Prostate gland (tissue), 2 donors: ENCODE results near the gene SLC24A4. TPM values are rescaled to one million over a fixed set of nuclear protein-coding genes. Genes with fewer than 3 reads are reported as not detected.
"Not testable (repeated sequence)": the region's sequence is repeated elsewhere in the genome, so short reads cannot be mapped to it uniquely, and the experiment has no call there.

ENCODE experiments used
- DNase-seq: peaks from one replicate; pipeline ENCODE4 v3.0.0-alpha.2; 2019; ENCODE audit warnings: low spot score
- H3K27ac ChIP-seq, 2 donors: fragments of 200-600 bp; sonication (generic); 2 replicates each; pipeline ENCODE4 v1.5.1; 2017 to 2019
- H3K27me3 ChIP-seq: fragments of 200-600 bp; sonication (generic); replicated peaks from 2 replicates; pipeline ENCODE4 v1.5.1; 2019; ENCODE audit not compliant: insufficient read depth
- H3K36me3 ChIP-seq, 2 donors: fragments of 200-600 bp; sonication (generic); 1 replicate in 1 of 2; 2 replicates in 1 of 2; pipeline versions ENCODE4 v1.5.1 to v1.8.1; 2017 to 2019
- H3K4me1 ChIP-seq: fragments of 200-600 bp; sonication (generic); replicated peaks from 2 replicates; pipeline ENCODE4 v1.5.1; 2019
- H3K4me3 ChIP-seq, 2 donors: fragments of 200-600 bp; sonication (generic); 2 replicates each; pipeline ENCODE4 v1.5.1; 2017 to 2019
- H3K9me3 ChIP-seq: fragments of 200-600 bp; sonication (generic); 2 replicates; pipeline ENCODE4 v1.5.1; 2017
- POLR2A ChIP-seq: fragments of 450-650 bp; IDR thresholded peaks from one replicate; pipeline ENCODE4 v1.6.1; 2016; ENCODE audit warnings: antibody characterized with exemption, mild to moderate bottlenecking
- POLR2AphosphoS5 ChIP-seq: sonication (generic); formaldehyde crosslinking; IDR thresholded peaks from one replicate; pipeline ENCODE4 v1.6.1; 2017; ENCODE audit warnings: antibody characterized with exemption
- WGBS: methylation state at CpG from one replicate; pipeline ENCODE4 v1.1.5; 2018; 5-methylcytosine and 5-hydroxymethylcytosine counted together
- intact Hi-C: fragments of 100-400 bp; cut with DNase I; formaldehyde crosslinking; loops from one replicate; pipeline ENCODE4 v1.14.2; 2022
- total RNA-seq, 2 donors: library from RNA; depleted of rRNA; stranded (reverse); fragments of >200 nt; gene quantifications; one replicate each; pipeline ENCODE4 v1.1.0, GENCODE V29; 2016
- TF ChIP-seq, protein P1 (sequence below), 4 experiments: fragments of 200-600 bp in 2 of 4; fragments of 450-650 bp in 2 of 4; sonication (generic) in 2 of 4; IDR thresholded peaks; 1 replicate in 3 of 4; 2 replicates in 1 of 4; pipeline ENCODE4 v1.5.1; 2016 to 2019; ENCODE audit warnings: antibody characterized with exemption in 4 of 4, mild to moderate bottlenecking in 2 of 4, moderate library complexity in 2 of 4

Gene SLC24A4
- total RNA-seq, 2 donors from 2014 or later, result 0.82 to 7.2 TPM

DNA sequence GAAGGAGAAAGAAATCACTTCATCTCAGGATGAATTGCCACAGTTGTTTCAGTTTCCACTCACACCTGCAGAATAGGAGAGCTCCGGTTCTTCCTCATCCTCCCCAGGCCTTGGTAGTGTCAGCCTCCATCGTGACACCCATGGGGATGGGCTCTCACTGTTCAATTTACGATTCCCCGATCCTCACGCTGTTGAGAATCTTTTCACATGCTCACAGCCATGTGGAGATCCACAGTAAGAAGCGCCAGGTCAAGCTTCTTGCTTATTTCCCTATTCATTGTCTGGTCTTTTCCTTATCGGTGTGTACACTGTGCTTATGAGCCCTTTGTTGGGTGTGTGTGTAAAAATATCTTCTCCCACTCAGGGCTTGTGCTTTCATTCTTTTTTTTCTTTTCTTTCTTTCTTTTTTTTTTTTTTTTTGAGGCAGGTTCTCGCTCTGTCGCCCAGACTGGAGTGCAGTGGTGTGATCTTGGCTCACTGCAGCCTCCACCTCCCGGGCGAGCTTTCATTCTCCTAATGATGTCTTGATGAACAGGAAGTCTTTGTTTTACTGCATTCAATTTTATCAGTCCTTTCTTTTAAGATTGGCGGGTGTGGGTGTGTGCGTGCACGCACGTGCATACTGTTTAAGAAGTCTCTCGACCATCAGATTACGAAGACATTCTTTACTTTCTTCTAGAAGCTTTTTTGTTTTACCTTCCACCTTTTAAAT lies 212.1 kb downstream of the SLC24A4 start:
- no peak overlapping the region for H3K27ac ChIP-seq
- no peaks in the 10 kb centered on the region for H3K27me3 ChIP-seq
- no peak overlapping the region for H3K4me3 ChIP-seq
- no peaks in the 10 kb centered on the region for H3K9me3 ChIP-seq
- intact Hi-C loops, result no loop called here
- TF ChIP-seq, protein P1, sequence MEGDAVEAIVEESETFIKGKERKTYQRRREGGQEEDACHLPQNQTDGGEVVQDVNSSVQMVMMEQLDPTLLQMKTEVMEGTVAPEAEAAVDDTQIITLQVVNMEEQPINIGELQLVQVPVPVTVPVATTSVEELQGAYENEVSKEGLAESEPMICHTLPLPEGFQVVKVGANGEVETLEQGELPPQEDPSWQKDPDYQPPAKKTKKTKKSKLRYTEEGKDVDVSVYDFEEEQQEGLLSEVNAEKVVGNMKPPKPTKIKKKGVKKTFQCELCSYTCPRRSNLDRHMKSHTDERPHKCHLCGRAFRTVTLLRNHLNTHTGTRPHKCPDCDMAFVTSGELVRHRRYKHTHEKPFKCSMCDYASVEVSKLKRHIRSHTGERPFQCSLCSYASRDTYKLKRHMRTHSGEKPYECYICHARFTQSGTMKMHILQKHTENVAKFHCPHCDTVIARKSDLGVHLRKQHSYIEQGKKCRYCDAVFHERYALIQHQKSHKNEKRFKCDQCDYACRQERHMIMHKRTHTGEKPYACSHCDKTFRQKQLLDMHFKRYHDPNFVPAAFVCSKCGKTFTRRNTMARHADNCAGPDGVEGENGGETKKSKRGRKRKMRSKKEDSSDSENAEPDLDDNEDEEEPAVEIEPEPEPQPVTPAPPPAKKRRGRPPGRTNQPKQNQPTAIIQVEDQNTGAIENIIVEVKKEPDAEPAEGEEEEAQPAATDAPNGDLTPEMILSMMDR (IDR thresholded peaks at IDR 0.05), result no peak
- TF ChIP-seq POLR2AphosphoS5, result no peak
- TF ChIP-seq POLR2A, result no peak
- WGBS, result 39% methylated on average over 17 of the region's 17 CpGs
- H3K36me3 ChIP-seq, result no peaks in the 10 kb centered on the region
- peaks cover 4% of the 10 kb centered on the region for H3K4me1 ChIP-seq
- no peak for DNase-seq

DNA sequence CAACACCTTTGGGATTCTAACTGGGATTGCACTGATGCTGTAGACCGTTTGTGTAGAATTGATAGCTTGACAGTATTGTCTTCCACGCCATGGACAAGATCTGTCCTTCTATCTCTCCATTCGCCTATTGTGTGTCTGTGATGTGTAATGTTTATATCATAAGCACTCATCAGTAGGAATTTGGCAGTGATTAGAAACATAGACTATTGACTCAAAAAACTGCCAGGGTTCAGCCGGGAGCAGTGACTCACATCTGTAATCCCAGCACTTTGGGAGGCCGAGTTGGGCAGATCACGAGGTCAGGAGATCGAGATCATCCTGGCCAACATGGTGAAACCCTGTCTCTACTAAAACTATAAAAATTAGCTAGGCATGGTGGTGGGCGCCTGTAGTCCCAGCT lies 213.3 kb downstream of the SLC24A4 start:
- H3K4me1 ChIP-seq, H3K27ac ChIP-seq, H3K9me3 ChIP-seq, H3K36me3 ChIP-seq, DNase-seq, intact Hi-C loops, H3K27me3 ChIP-seq, H3K4me3 ChIP-seq: not testable (repeated sequence)
- 68% methylated on average over 8 of the region's 8 CpGs for WGBS

DNA sequence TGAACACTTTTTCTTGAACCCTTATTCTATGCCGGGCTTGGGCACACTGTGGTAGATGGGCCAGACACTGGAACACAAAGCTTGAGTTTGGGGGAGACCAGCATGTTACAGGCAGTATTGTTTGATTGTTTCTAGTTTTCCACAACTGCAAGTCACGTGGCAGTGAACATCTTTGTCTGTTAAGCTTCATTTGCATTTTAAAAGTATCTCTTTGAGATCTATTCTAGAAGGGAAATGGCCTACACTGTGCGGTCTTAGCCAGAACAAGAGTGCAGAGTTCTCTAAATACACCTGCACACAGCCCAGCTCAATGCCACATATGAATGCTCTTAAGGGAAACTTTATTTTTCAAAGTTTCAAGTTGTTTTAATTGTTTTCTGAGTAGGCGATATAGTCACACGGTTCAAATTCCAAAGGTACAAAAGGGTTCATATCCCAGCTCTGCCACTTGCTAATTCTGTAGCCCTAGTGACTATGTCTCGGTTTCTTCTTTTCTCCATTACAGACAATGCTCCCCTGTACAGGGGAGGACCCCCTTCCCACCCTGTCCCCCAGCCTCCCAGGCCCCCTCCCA lies 215.5 kb downstream of the SLC24A4 start:
- Histone ChIP-seq H3K4me1 (peaks cover 5% of the 10 kb centered on the region), H3K4me3 (no peak overlapping the region), H3K36me3 (no peaks in the 10 kb centered on the region), H3K9me3 (no peaks in the 10 kb centered on the region), H3K27ac (no peak overlapping the region), H3K27me3 (no peaks in the 10 kb centered on the region)
- no peak for TF ChIP-seq POLR2AphosphoS5
- TF ChIP-seq, protein P1 (IDR thresholded peaks at IDR 0.05), result no peak
- TF ChIP-seq POLR2A, result no peak
- WGBS, result 92% methylated on average over 6 of the region's 6 CpGs
- DNase-seq, result no peak
- intact Hi-C loops, result no loop called here

DNA sequence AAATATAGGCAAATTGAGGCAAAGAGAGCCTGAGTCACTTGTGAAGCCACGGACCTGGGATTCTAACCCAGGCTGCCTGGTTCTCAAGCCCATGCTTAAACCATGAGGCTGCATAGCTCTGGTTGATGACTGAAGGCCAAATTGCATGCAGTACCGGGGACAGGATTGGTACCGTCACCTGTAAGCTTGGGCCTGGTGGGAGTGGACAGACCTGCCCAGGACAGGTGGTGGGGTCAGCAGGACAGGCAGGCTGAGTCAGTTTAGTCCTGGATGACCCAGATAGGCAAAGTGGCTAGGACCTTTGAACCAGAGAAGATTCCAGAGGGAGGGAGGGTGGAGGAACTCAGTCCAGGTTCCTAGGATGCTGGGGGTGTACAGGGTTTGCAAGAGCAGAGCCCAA lies 216.5 kb downstream of the SLC24A4 start:
- intact Hi-C loops, result no loop called here
- DNase-seq, result no peak
- Histone ChIP-seq H3K36me3 (no peaks in the 10 kb centered on the region), H3K4me1 (peaks cover 5% of the 10 kb centered on the region), H3K4me3 (no peak overlapping the region), H3K27me3 (no peaks in the 10 kb centered on the region), H3K9me3 (no peaks in the 10 kb centered on the region), H3K27ac (peak overlapping the region; percentile 34 to 67)
- no peak for TF ChIP-seq POLR2A
- TF ChIP-seq, protein P1 (IDR thresholded peaks at IDR 0.05), result no peak
- no peak for TF ChIP-seq POLR2AphosphoS5
- 92% methylated on average over 3 of the region's 3 CpGs for WGBS

DNA sequence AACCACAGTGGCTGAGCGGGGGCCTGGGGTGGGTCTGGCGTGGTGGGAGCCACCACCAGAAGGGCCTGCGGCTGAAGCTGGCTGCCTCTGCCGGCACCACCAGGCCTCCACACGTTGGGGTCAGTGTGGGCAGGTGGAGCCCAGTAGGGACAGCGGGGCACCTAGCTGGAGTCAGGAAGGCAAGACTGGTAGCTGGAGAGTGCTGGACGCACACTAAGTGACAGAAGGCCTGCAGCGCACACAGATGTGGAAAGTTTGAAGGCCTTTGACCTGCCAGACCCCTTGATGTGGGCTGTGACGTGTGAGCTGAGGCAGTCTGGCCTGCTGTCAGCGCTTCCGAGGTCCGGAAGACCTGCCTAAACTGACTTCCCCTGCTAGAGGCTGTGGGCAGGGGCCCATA lies 216.9 kb downstream of the SLC24A4 start:
- intact Hi-C loops, result no loop called here
- 82% methylated on average over 12 of the region's 12 CpGs for WGBS
- H3K36me3 ChIP-seq, result no peaks in the 10 kb centered on the region
- peak overlapping the region; percentile 34 to 67 for H3K27ac ChIP-seq
- no peaks in the 10 kb centered on the region for H3K9me3 ChIP-seq
- no peaks in the 10 kb centered on the region for H3K27me3 ChIP-seq
- no peak overlapping the region for H3K4me3 ChIP-seq
- peaks cover 5% of the 10 kb centered on the region for H3K4me1 ChIP-seq
- DNase-seq, result no peak
- TF ChIP-seq POLR2A (no peak), POLR2AphosphoS5 (no peak)
- TF ChIP-seq, protein P1 (IDR thresholded peaks at IDR 0.05), result no peak
